Measurements from ENCODE around the gene THSD4.

THSD4 gene

DNA sequence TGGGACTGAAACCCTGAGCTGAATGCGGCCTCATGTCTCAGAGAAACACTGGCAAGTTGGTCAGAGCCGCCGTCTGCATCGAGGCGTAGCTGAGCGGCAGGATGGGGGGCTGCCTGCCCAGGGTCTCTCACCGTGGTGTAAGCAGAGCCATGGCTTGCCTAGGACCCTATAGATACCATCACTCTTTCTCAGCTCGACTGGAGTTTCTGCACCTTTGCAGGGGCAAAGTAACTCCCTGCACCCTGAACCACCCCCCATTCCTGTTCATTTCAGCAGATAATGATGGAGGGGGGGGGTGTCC, 666.6 kb downstream of the THSD4 start:
- no peak for TF ChIP-seq CTCF (conservative IDR thresholded peaks at IDR 0.05)
- TF ChIP-seq ZFX (IDR thresholded peaks at IDR 0.05) = no peak
- no peak overlapping the region for H3K27ac ChIP-seq

GRCh38 chr15:71782422-71783165, 667.3 kb downstream of the THSD4 start:
- TF ChIP-seq CTCF (conservative IDR thresholded peaks at IDR 0.05) = no peak
- TF ChIP-seq ZFX (IDR thresholded peaks at IDR 0.05) = no peak
- H3K27ac ChIP-seq = no peak overlapping the region

DNA sequence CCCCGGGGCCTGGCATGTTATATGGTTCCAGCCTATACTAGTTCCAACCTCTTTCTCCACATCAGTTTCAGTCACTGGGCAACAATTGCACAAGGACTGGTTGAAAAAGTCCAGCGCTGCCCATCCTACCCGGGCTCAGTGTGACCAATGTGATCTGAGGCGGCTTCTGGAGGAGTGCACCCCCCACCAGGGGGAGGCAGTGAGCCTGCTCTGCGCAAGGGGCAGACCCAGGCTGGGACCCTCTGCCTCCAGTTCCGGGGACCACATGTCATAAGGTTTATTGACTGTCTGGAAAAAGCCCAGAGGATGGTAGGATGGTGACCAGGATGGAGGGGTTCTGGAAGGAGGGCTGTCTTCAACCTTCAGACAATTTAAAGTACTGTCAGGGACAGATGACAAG, 669.4 kb downstream of the THSD4 start:
- no peak overlapping the region for H3K27ac ChIP-seq

DNA sequence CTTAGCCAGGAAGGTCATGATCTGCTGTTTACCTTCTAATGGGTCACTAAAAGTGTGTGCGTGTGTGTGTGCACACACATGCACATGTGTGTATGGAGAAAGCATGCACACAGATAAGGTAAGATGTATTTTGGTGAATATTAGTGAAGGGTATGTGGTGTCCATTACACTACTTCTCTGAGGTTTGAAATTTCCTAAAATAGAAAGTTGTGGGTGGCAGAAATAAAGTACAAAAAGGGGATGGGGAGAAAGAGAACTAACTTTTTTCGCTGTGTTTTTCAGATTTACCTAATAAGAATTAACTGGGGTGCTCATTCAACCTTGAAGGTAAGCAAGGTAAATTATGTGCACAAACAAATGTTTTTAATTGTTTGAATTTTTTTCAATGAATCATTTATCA, 670.7 kb downstream of the THSD4 start:
- no peak overlapping the region for H3K27ac ChIP-seq
- TF ChIP-seq ZFX (IDR thresholded peaks at IDR 0.05) = no peak
- no peak for TF ChIP-seq CTCF (conservative IDR thresholded peaks at IDR 0.05)

More for the DNA sequence above, 669.4 kb downstream of the THSD4 start:
- TF ChIP-seq CTCF (conservative IDR thresholded peaks at IDR 0.05) = peak; percentile 73
- TF ChIP-seq ZFX (IDR thresholded peaks at IDR 0.05) = no peak

- no peak for TF ChIP-seq CTCF (conservative IDR thresholded peaks at IDR 0.05)
- TF ChIP-seq ZFX (IDR thresholded peaks at IDR 0.05) = no peak
- no peak overlapping the region for H3K27ac ChIP-seq
These were observed 671.4 kb downstream of the THSD4 start for GRCh38 chr15:71786673-71787072.

GRCh38 chr15:71788646-71789579, 673.6 kb downstream of the THSD4 start:
- no peak overlapping the region for H3K27ac ChIP-seq
- TF ChIP-seq CTCF (conservative IDR thresholded peaks at IDR 0.05) (no peak), ZFX (IDR thresholded peaks at IDR 0.05) (no peak)

DNA sequence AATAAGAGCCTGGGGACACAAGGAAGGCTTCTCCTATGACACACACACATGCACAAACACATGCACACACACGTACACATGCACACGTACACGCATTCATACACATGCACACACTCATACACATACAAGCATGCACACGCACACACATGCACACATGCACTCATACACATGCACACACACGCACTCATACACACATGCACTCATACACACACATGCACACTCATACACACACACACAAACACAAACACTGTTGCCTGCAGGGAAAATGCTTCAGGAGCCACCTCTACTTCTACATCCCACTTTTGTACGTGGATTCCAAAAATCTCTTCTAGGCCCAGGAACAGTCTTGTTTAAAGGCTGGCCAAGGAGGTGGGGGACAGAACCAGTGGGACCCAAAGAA, 674.3 kb downstream of the THSD4 start:
- TF ChIP-seq ZFX (IDR thresholded peaks at IDR 0.05) (no peak), CTCF (conservative IDR thresholded peaks at IDR 0.05) (no peak)
- no peak overlapping the region for H3K27ac ChIP-seq

Measured in C4-2B (cell line).